ENCODE measurements around the gene NUBP2.

The NUBP2 gene

DNA sequence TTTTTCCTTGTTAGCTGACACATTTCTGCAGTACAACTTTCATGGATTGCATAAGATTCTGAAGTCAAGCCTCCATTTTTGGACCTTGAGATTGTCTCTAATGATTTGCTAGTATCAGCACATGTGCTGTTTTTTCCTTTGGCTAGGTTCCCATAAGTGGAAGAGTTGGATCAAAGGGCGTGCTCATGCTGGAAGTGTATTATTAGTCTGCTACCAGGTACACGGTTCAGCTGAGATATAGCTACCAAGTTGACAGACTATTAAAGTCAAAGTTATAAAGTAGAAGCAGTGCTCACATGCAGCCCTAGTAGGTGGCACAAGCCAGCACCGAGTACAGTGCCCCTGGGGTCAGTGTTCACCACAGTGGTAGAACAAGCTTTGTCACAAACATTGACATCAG, 47.5 kb downstream of the NUBP2 start:
- TF ChIP-seq CTCF (IDR thresholded peaks at IDR 0.05; ENCODE audit: control insufficient read depth, extremely low read depth, insufficient read depth): no peak
- no peak overlapping the region for H3K4me3 ChIP-seq (ENCODE audit: low read depth, low read length)
- no peak for DNase-seq (ENCODE audit: low read depth)

DNA sequence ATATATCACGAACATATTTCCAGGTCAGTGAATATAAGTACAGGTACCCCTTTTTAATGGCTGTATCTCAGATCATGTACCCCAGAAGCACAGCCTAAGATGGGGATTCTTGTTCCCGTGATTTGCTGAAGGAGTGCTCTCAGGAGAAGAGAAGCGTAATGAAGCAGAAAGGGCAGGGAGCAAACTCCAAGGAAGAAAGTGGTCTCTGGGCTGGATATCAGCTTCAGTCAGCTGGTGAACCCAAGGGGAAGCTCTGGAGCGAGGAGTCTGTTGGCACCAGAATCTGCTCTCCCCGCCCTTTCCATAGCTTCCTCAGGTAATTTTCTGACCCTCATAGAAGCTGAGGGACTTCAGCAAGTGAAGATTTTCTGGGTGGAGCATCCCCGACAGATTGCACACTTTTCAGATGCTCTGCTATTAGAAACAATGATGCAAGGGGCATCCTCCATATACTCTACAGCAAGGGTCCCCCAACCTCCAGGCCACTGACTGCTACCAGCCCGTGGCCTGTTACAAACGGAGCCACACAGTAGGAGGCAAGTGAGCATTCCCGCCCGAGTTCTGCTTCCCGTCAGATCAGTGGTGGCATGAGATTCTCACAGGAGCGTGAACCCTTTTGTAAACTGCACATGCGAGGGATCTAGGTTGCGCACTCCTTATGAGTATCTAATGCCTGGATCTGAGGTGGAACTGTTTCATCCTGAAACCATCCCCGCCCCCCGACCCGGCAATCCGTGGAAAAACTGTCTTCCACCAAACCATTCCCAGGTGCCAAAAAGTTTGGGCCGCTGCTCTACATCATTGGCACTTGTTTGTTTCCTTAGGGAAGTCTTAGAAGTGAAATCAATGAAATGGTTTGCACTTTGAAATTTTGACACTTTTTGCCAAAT, 48.7 kb downstream of the NUBP2 start:
- no peak overlapping the region for H3K4me3 ChIP-seq (ENCODE audit: low read depth, low read length)
- no peak for DNase-seq (ENCODE audit: low read depth)
- TF ChIP-seq CTCF (IDR thresholded peaks at IDR 0.05; ENCODE audit: control insufficient read depth, extremely low read depth, insufficient read depth): no peak

- DNase-seq (ENCODE audit: low read depth): no peak
- no peak overlapping the region for H3K4me3 ChIP-seq (ENCODE audit: low read depth, low read length)
- TF ChIP-seq CTCF (IDR thresholded peaks at IDR 0.05; ENCODE audit: control insufficient read depth, extremely low read depth, insufficient read depth): no peak
Measured at GRCh38 chr16:1832838-1833454, 50.2 kb downstream of the NUBP2 start.

- no peak for TF ChIP-seq CTCF (IDR thresholded peaks at IDR 0.05; ENCODE audit: control insufficient read depth, extremely low read depth, insufficient read depth)
- H3K4me3 ChIP-seq (ENCODE audit: low read depth, low read length): no peak overlapping the region
- no peak for DNase-seq (ENCODE audit: low read depth)
Measured at GRCh38 chr16:1834096-1834495, 51.3 kb downstream of the NUBP2 start.

All from LNCaP clone FGC (cell line).